ENCODE data around the gene KCNJ9.

Gene KCNJ9

DNA sequence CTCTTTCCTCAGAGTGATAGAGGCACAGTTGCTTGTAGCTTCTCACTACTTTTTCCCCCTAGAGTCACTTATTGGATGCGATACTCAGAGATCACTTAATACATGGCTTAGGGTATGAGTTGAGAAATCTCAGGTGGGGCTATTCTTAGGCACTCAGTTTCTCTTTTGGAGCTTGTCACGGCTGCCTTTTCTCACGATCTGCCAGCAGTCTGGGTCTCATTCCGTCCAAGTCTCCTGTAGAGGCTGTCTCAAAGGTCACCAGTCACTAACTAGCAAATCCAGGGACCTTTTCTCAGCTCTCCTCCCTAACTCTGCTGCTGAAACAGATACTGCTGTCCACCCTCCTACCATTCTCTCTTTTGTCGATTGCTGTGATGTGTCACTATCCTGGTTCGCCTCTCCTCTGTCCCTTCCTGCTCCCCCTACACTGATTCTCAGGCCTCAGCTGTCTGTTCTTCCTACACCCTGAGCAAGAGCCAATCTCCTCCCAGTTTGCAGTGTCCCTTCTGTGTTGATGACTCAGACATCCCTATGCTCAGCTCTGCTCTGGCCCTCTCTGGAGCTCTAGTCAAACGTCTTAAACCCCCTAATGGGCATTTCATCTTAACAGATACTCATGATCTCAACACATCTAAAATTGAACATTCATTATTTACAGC, 46.7 kb downstream of the KCNJ9 start:
- Histone ChIP-seq H3K79me2 (ENCODE audit: insufficient read depth, low read depth) (no peaks in the 10 kb centered on the region), H3K4me3 (IDR thresholded peaks at IDR 0.05; ENCODE audit: insufficient read depth, low read depth, low read length) (no peak overlapping the region), H3K4me1 (ENCODE audit: low read depth, poor library complexity, severe bottlenecking) (peaks cover 17% of the 10 kb centered on the region), H4K20me1 (ENCODE audit: insufficient read depth) (no peaks in the 10 kb centered on the region), H3K27me3 (ENCODE audit: insufficient read depth, low read depth) (no peaks in the 10 kb centered on the region), H3K9ac (no peak overlapping the region), H3K4me2 (no peak overlapping the region), H2AFZ (ENCODE audit: low read depth) (no peak overlapping the region), H3K36me3 (ENCODE audit: insufficient read depth) (no peaks in the 10 kb centered on the region), H3K27ac (no peak overlapping the region)
- TF ChIP-seq, protein P1, sequence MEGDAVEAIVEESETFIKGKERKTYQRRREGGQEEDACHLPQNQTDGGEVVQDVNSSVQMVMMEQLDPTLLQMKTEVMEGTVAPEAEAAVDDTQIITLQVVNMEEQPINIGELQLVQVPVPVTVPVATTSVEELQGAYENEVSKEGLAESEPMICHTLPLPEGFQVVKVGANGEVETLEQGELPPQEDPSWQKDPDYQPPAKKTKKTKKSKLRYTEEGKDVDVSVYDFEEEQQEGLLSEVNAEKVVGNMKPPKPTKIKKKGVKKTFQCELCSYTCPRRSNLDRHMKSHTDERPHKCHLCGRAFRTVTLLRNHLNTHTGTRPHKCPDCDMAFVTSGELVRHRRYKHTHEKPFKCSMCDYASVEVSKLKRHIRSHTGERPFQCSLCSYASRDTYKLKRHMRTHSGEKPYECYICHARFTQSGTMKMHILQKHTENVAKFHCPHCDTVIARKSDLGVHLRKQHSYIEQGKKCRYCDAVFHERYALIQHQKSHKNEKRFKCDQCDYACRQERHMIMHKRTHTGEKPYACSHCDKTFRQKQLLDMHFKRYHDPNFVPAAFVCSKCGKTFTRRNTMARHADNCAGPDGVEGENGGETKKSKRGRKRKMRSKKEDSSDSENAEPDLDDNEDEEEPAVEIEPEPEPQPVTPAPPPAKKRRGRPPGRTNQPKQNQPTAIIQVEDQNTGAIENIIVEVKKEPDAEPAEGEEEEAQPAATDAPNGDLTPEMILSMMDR (conservative IDR thresholded peaks at IDR 0.05; ENCODE audit: low read depth, low read length): no peak

GRCh38 chr1:160128636-160129035, 47.3 kb downstream of the KCNJ9 start:
- no peak overlapping the region for H3K9ac ChIP-seq
- H3K27me3 ChIP-seq (ENCODE audit: insufficient read depth, low read depth): no peaks in the 10 kb centered on the region

DNA sequence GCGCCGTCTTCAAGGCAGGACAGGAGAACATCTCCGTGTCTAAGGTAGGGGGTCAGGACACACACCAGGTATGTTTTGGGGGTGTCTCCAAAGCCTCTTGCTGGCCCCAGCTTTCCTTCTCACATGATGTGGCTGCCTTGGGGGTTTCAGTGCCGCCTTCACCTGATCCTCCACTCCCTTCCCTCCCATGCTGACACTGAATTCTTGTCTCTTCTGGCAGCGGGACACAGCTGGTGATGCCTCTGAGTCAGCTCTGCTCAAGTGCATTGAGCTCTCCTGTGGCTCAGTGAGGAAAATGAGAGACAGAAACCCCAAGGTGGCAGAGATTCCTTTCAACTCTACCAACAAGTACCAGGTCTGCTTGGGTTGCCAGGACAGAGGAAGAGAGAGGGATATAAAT, 47.7 kb downstream of the KCNJ9 start:
- Histone ChIP-seq H3K4me2 (no peak overlapping the region), H3K27me3 (ENCODE audit: insufficient read depth, low read depth) (no peaks in the 10 kb centered on the region), H3K36me3 (ENCODE audit: insufficient read depth) (no peaks in the 10 kb centered on the region), H3K4me1 (ENCODE audit: low read depth, poor library complexity, severe bottlenecking) (peaks cover 17% of the 10 kb centered on the region), H3K9ac (no peak overlapping the region), H4K20me1 (ENCODE audit: insufficient read depth) (no peaks in the 10 kb centered on the region), H2AFZ (ENCODE audit: low read depth) (no peak overlapping the region), H3K4me3 (IDR thresholded peaks at IDR 0.05; ENCODE audit: insufficient read depth, low read depth, low read length) (no peak overlapping the region), H3K27ac (no peak overlapping the region), H3K79me2 (ENCODE audit: insufficient read depth, low read depth) (no peaks in the 10 kb centered on the region)
- TF ChIP-seq, protein P1 (conservative IDR thresholded peaks at IDR 0.05; ENCODE audit: low read depth, low read length): no peak

More at GRCh38 chr1:160128636-160129035, 47.3 kb downstream of the KCNJ9 start:
- TF ChIP-seq, protein P1 (conservative IDR thresholded peaks at IDR 0.05; ENCODE audit: low read depth, low read length): no peak
- H3K4me3 ChIP-seq (IDR thresholded peaks at IDR 0.05; ENCODE audit: insufficient read depth, low read depth, low read length): no peak overlapping the region
- H3K4me1 ChIP-seq (ENCODE audit: low read depth, poor library complexity, severe bottlenecking): peaks cover 17% of the 10 kb centered on the region
- no peak overlapping the region for H2AFZ ChIP-seq (ENCODE audit: low read depth)
- H3K36me3 ChIP-seq (ENCODE audit: insufficient read depth): no peaks in the 10 kb centered on the region
- H4K20me1 ChIP-seq (ENCODE audit: insufficient read depth): no peaks in the 10 kb centered on the region
- no peak overlapping the region for H3K27ac ChIP-seq
- H3K79me2 ChIP-seq (ENCODE audit: insufficient read depth, low read depth): no peaks in the 10 kb centered on the region
- H3K4me2 ChIP-seq: no peak overlapping the region

DNA sequence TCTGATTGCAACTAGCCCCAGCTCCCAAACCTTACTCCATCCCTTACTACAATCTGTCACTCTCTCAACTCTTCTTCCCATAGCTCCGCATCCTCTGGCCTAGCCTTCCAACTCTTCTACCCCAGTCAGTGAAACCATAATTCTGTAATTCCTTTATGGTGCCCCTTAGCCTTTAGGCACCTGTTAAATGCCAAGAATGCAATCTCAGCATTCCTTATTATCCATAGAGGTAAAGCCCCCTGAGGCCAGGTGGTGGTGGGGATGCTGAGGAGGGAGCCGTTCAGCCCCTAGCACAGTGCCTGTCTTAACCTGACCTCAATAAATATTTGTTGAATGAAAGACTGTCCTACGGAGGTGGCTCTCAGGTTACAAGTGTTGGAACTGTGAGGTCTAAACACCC, 48.2 kb downstream of the KCNJ9 start:
- Histone ChIP-seq H3K4me1 (ENCODE audit: low read depth, poor library complexity, severe bottlenecking) (peaks cover 15% of the 10 kb centered on the region), H3K27me3 (ENCODE audit: insufficient read depth, low read depth) (no peaks in the 10 kb centered on the region), H2AFZ (ENCODE audit: low read depth) (no peak overlapping the region), H3K27ac (no peak overlapping the region), H4K20me1 (ENCODE audit: insufficient read depth) (no peaks in the 10 kb centered on the region), H3K4me3 (IDR thresholded peaks at IDR 0.05; ENCODE audit: insufficient read depth, low read depth, low read length) (no peak overlapping the region), H3K36me3 (ENCODE audit: insufficient read depth) (no peaks in the 10 kb centered on the region), H3K9ac (no peak overlapping the region), H3K79me2 (ENCODE audit: insufficient read depth, low read depth) (no peaks in the 10 kb centered on the region), H3K4me2 (no peak overlapping the region)
- TF ChIP-seq, protein P1 (conservative IDR thresholded peaks at IDR 0.05; ENCODE audit: low read depth, low read length): no peak

Measured in KMS-11 (cell line).